ENCODE measurements around the gene ORMDL1. TPM values are rescaled to one million over a fixed set of nuclear protein-coding genes. Genes with fewer than 3 reads are reported as not detected.

Gene ORMDL1
- total RNA-seq, 1 donor from 2014 or later = 29.7 TPM

DNA sequence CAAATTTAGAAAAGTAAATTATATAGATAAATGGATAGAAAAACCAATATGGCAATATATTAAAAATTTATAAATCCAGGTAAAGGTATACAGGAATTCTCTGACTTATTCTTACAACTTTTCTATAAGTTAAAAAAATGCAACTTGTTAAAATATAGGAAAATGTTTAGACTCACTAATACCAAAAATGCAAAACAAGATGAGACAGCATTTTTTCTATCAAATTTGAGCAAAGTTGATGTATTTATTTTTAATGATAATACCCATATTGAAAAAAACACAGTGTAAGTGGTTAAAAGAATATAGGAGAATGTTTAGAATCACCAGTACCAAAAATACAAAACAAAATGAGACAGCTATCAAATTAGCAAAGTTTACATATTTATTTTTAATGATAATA, 57.3 kb downstream of the ORMDL1 start:
- Histone ChIP-seq H3K27ac (ENCODE audit: low read depth, low read length) (no peak overlapping the region), H3K4me1 (ENCODE audit: control insufficient read depth in 3 of 3, insufficient read depth in 3 of 3, low read length in 3 of 3) (no peaks in the 10 kb centered on the region), H3K9me3 (ENCODE audit: control insufficient read depth in 3 of 3, low read length in 3 of 3) (no peaks in the 10 kb centered on the region), H3K27me3 (ENCODE audit: control insufficient read depth in 3 of 3, insufficient read depth in 3 of 3, low read length in 3 of 3) (no peaks in the 10 kb centered on the region), H3K9ac (ENCODE audit: low read depth in 1 of 3, low read length in 3 of 3) (no peak overlapping the region), H3K36me3 (ENCODE audit: control insufficient read depth in 3 of 3, insufficient read depth in 3 of 3, low read length in 3 of 3) (peaks cover 0 to 5% (median 0%) of the 10 kb centered on the region in 3 donors), H3K4me3 (ENCODE audit: low read length in 3 of 3) (no peak overlapping the region)

DNA sequence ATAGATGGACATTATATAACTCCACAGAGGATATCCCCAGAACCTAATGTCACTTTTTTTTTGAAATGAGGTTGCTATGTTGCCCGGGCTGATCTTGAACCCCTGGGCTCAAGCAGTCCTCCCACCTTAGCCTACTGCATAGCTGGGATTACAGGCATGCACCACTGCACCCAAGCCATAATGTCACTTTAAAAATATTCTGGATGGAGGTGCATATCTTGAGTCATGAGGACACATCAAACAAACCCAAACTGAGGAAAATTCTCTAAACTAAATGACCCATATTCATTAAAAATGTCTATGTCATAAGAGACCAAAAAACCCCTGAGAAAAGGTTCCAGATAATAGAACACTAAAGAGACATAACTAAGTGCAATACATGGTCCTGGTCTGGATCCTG, 57.9 kb downstream of the ORMDL1 start:
- Histone ChIP-seq H3K27me3 (ENCODE audit: control insufficient read depth in 3 of 3, insufficient read depth in 3 of 3, low read length in 3 of 3) (no peaks in the 10 kb centered on the region), H3K4me1 (ENCODE audit: control insufficient read depth in 3 of 3, insufficient read depth in 3 of 3, low read length in 3 of 3) (no peaks in the 10 kb centered on the region), H3K9me3 (ENCODE audit: control insufficient read depth in 3 of 3, low read length in 3 of 3) (no peaks in the 10 kb centered on the region), H3K9ac (ENCODE audit: low read depth in 1 of 3, low read length in 3 of 3) (no peak overlapping the region), H3K4me3 (ENCODE audit: low read length in 3 of 3) (no peak overlapping the region), H3K36me3 (ENCODE audit: control insufficient read depth in 3 of 3, insufficient read depth in 3 of 3, low read length in 3 of 3) (peaks cover 0 to 5% (median 0%) of the 10 kb centered on the region in 3 donors), H3K27ac (ENCODE audit: low read depth, low read length) (no peak overlapping the region)

- Histone ChIP-seq H3K4me3 (ENCODE audit: low read length in 3 of 3) (no peak overlapping the region), H3K9me3 (ENCODE audit: control insufficient read depth in 3 of 3, low read length in 3 of 3) (no peaks in the 10 kb centered on the region), H3K9ac (ENCODE audit: low read depth in 1 of 3, low read length in 3 of 3) (no peak overlapping the region), H3K27me3 (ENCODE audit: control insufficient read depth in 3 of 3, insufficient read depth in 3 of 3, low read length in 3 of 3) (no peaks in the 10 kb centered on the region), H3K27ac (ENCODE audit: low read depth, low read length) (no peak overlapping the region), H3K36me3 (ENCODE audit: control insufficient read depth in 3 of 3, insufficient read depth in 3 of 3, low read length in 3 of 3) (peaks cover 0 to under 1% (median 0%) of the 10 kb centered on the region in 3 donors), H3K4me1 (ENCODE audit: control insufficient read depth in 3 of 3, insufficient read depth in 3 of 3, low read length in 3 of 3) (no peaks in the 10 kb centered on the region)
Observed at GRCh38 chr2:189723192-189723591, 60.9 kb downstream of the ORMDL1 start.

Other genes starting within 250 kb of the ORMDL1 start
- 97.6 TPM for gene SLC40A1, start 203.6 kb downstream of the ORMDL1 start, total RNA-seq
- 36.5 TPM for gene ASNSD1, start 122.9 kb downstream of the ORMDL1 start, total RNA-seq
- gene ANKAR, start 109.7 kb downstream of the ORMDL1 start, total RNA-seq = 31.8 TPM
- 15.1 TPM for gene OSGEPL1, start 21.5 kb downstream of the ORMDL1 start, total RNA-seq
- 39.1 TPM for gene PMS1, start 111 bp upstream of the ORMDL1 start, total RNA-seq

Measured in skeletal muscle tissue (tissue), 4 donors.